GM12878 (cell line): Measurements from ENCODE around the gene FRG2C. TPM values are rescaled to one million over a fixed set of nuclear protein-coding genes. Genes with fewer than 3 reads are reported as not detected.
"Not testable (repeated sequence)": the region's sequence is repeated elsewhere in the genome, so short reads cannot be mapped to it uniquely, and the experiment has no call there.

Experiments
- ATAC-seq: fragments of 200-7000 bp; cut with Tn5 transposase; 3 replicates; pipeline ENCODE4 v1.9.1; 2020; ENCODE audit warnings: mild to moderate bottlenecking, moderate library complexity
- BruUV-seq: library from RNA; stranded (reverse); fragments of 400-500 nt; replicated peaks from 2 replicates; lab custom pipeline; 2021; lab: Mats Ljungman, UMichigan
- CTCF ChIA-PET: fragments of 300-600 bp; sonication (Branson Sonifier 250); formaldehyde crosslinking; extraction: SDS; loops from one replicate; lab custom pipeline; 2021; ENCODE audit warnings: inconsistent platforms; lab: Yijun Ruan, JAX
- POLR2A ChIA-PET: fragments of 350-600 bp; formaldehyde crosslinking; extraction: SDS; loops from one replicate; lab custom pipeline; 2021; ENCODE audit warnings: inconsistent platforms; lab: Charles Lee
- RAD21 ChIA-PET: fragments of 300-600 bp; sonication (Branson Sonifier 250); formaldehyde crosslinking; loops from one replicate; lab custom pipeline; 2023; ENCODE audit warnings: antibody characterized with exemption; ENCODE audit not compliant: unreplicated experiment; lab: Charles Lee
- SMC1A ChIA-PET: fragments of 300-600 bp; sonication (Branson Sonifier 250); formaldehyde crosslinking; loops from one replicate; lab custom pipeline; 2023; ENCODE audit not compliant: unreplicated experiment, uncharacterized antibody; lab: Charles Lee
- DNase-seq: peaks from one replicate; pipeline ENCODE4 v3.0.0-alpha.2; 2011; ENCODE audit warnings: low read depth, low spot score
- FAIRE-seq: peaks from 3 replicates; lab custom pipeline; 2011; peaks lifted over from hg19 to GRCh38; lab: Jason Lieb, UNC
- H2AFZ ChIP-seq: 2 replicates; pipeline ENCODE4 v1.6.0; 2011; ENCODE audit warnings: low read depth, low read length, control low read depth; ENCODE audit not compliant: control insufficient read depth
- H3K27ac ChIP-seq: 2 replicates; pipeline ENCODE4 v1.5.1; 2011; ENCODE audit warnings: control low read depth; ENCODE audit not compliant: control insufficient read depth, insufficient read depth
- H3K27me3 ChIP-seq, 2 experiments: replicated peaks in 1 of 2; 2 replicates each; pipeline versions ENCODE4 v1.6.0 to v1.6.1; 2011; ENCODE audit warnings: low read length in 1 of 2; ENCODE audit not compliant: control insufficient read depth in 2 of 2, insufficient read depth in 2 of 2
- H3K36me3 ChIP-seq, 2 experiments: 2 replicates each; pipeline ENCODE4 v1.5.1; 2011; ENCODE audit warnings: low read length in 1 of 2; ENCODE audit not compliant: control insufficient read depth in 2 of 2, insufficient read depth in 2 of 2
- H3K4me1 ChIP-seq: 2 replicates; pipeline ENCODE4 v1.6.1; 2011; ENCODE audit warnings: mild to moderate bottlenecking, low read length, moderate library complexity, mixed read lengths; ENCODE audit not compliant: control insufficient read depth, insufficient read depth
- H3K4me2 ChIP-seq: 2 replicates; pipeline ENCODE4 v1.6.0; 2011; ENCODE audit warnings: control low read depth; ENCODE audit not compliant: control insufficient read depth, insufficient read depth
- H3K4me3 ChIP-seq: fragments of 200-600 bp; sonication (generic); 2 replicates; pipeline ENCODE4 v1.5.1; 2016
- H3K79me2 ChIP-seq: 2 replicates; pipeline ENCODE4 v1.6.0; 2011; ENCODE audit warnings: low read length; ENCODE audit not compliant: control insufficient read depth, insufficient read depth
- H3K9ac ChIP-seq: 2 replicates; pipeline ENCODE4 v1.8.0; 2011; ENCODE audit warnings: low read length, control low read depth, mixed read lengths; ENCODE audit not compliant: control insufficient read depth, insufficient read depth
- H3K9me3 ChIP-seq: replicated peaks from 3 replicates; pipeline ENCODE4 v1.5.1; 2011; ENCODE audit warnings: mild to moderate bottlenecking, low read length; ENCODE audit not compliant: control insufficient read depth, insufficient read depth
- H4K20me1 ChIP-seq: 2 replicates; pipeline ENCODE4 v1.6.0; 2011; ENCODE audit not compliant: control insufficient read depth, insufficient read depth
- IRF4 ChIP-seq: IDR thresholded peaks from 2 replicates; pipeline ENCODE4 v1.6.1; 2011; ENCODE audit warnings: low read depth, low read length
- NFYA ChIP-seq: IDR thresholded peaks from 2 replicates; pipeline ENCODE4 v1.6.1; 2011; ENCODE audit warnings: low read depth, mild to moderate bottlenecking, low read length, improper control_type of control experiment, borderline replicate concordance
- POLR2A ChIP-seq: IDR thresholded peaks from 2 replicates; pipeline ENCODE4 v1.6.1; 2011; ENCODE audit warnings: low read depth, mild to moderate bottlenecking, low read length
- WGBS: methylation state at CpG from one replicate; pipeline ENCODE4 v1.1.6; 2016; ENCODE audit warnings: low lambda C conversion rate; ENCODE audit not compliant: insufficient replicate concordance, insufficient coverage; ENCODE audit errors: missing lambda C conversion rate; 5-methylcytosine and 5-hydroxymethylcytosine counted together
- in situ Hi-C: fragments of 300-500 bp; cut with MboI; formaldehyde crosslinking; loops from 9 replicates; pipeline ENCODE4 v1.14.3; 2018; ENCODE audit warnings: mixed read lengths
- intact Hi-C: fragments of 100-400 bp; cut with micrococcal nuclease; formaldehyde crosslinking; loops from one replicate; pipeline ENCODE4 v1.14.2; 2022; ENCODE audit not compliant: unreplicated experiment
- polyA plus RNA-seq, 11 experiments: library from polyadenylated mRNA; depleted of rRNA in 4 of 11; unstranded in 6 of 11; stranded (reverse) in 5 of 11; fragments of >200 nt; fragmentation: Nextera tagmentation in 4 of 11; fragmentation: Illumina TruSeq in 1 of 11; extraction: Ambion mirVana in 4 of 11; extraction: Trizol in 1 of 11; gene quantifications; 1 replicate in 1 of 11; 2 replicates in 10 of 11; pipeline versions ENCODE4 v1.2.1 to v1.2.3, GENCODE V29; 2011 to 2016; ENCODE audit warnings: inconsistent platforms in 2 of 11, missing spikeins in 2 of 11, low read depth in 1 of 11
- total RNA-seq, 4 experiments: library from RNA; depleted of rRNA in 3 of 4; stranded (reverse); fragments of >200 nt in 3 of 4; fragmentation: Illumina TruSeq in 1 of 4; extraction: Trizol in 1 of 4; gene quantifications; 2 replicates each; pipeline versions ENCODE4 v1.2.1 to v1.2.3, GENCODE V29; 2013 to 2021
- TF ChIP-seq, protein P1 (sequence below): IDR thresholded peaks from 2 replicates; pipeline ENCODE4 v1.6.1; 2012; ENCODE audit warnings: low read length, inconsistent platforms

Gene FRG2C
- total and polyA plus RNA-seq, 10 of the 15 experiments (the other 5 are each of a cell fraction or from before 2014, with no cell fraction given) = not detected

DNA sequence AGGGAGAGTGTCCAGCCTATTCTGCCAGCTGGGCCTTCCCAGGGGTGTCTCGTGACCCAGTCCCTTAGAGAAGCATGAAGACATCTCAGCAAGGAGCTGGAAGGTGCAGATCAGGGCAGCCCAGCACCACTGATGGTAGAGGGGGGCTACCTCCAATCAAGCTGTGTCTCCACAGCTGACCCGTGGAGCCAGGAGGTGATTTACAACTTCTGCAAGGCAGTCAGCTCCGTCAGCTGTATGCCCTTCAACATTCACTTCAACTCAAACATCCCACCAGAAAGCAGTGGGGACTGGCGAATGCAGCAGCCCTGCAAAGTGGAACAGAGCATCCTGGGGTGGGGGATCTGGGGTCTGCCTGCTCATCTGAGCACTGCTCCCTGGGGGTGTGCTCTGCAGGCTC is 32.6 kb upstream of the FRG2C start:
- no peak for TF ChIP-seq NFYA
- TF ChIP-seq IRF4 = no peak
- no peak for TF ChIP-seq POLR2A
- TF ChIP-seq, protein P1, sequence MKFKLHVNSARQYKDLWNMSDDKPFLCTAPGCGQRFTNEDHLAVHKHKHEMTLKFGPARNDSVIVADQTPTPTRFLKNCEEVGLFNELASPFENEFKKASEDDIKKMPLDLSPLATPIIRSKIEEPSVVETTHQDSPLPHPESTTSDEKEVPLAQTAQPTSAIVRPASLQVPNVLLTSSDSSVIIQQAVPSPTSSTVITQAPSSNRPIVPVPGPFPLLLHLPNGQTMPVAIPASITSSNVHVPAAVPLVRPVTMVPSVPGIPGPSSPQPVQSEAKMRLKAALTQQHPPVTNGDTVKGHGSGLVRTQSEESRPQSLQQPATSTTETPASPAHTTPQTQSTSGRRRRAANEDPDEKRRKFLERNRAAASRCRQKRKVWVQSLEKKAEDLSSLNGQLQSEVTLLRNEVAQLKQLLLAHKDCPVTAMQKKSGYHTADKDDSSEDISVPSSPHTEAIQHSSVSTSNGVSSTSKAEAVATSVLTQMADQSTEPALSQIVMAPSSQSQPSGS = no peak
- Histone ChIP-seq H3K9me3 (no peaks in the 10 kb centered on the region), H2AFZ (no peak overlapping the region), H3K9ac (no peak overlapping the region), H3K27me3 (no peaks in the 10 kb centered on the region), H3K4me3 (no peak overlapping the region), H3K79me2 (no peaks in the 10 kb centered on the region), H3K4me1 (no peaks in the 10 kb centered on the region), H3K36me3 (no peaks in the 10 kb centered on the region), H4K20me1 (no peaks in the 10 kb centered on the region), H3K4me2 (no peak overlapping the region), H3K27ac (no peak overlapping the region)
- SMC1A ChIA-PET = no interaction called here
- POLR2A ChIA-PET = no interaction called here
- no TSS peak for BruUV-seq
- FAIRE-seq (no peak), ATAC-seq (no peak), DNase-seq (no peak)
- intact Hi-C loops = no loop called here
- in situ Hi-C loops = no loop called here
- CTCF ChIA-PET = no interaction called here
- WGBS = 7% methylated on average over 4 of the region's 4 CpGs
- RAD21 ChIA-PET = no interaction called here

DNA sequence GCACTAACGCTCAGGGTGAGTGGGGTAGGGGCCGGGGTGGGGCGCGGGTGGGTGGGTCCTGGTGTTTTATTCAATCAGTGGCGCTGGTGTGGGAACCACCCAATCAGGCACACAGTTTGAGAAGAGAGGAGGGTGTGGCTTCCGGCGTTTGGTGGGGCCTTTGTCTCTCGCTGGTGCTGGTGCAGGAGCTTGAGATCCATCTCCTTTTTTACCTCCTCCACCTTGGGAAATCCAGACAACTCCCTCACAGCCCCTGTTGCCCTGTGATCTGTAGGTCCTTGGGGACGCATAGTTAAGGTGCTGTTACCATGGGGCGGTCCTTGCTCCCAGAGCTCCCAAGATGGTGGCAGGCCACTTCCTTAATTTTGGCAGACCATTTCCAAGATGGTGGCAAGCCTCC is 25.2 kb upstream of the FRG2C start:
- intact Hi-C loops, H3K4me1 ChIP-seq, H3K27me3 ChIP-seq, in situ Hi-C loops, H3K4me2 ChIP-seq, POLR2A ChIA-PET, H3K27ac ChIP-seq, FAIRE-seq, H2AFZ ChIP-seq, CTCF ChIA-PET, H3K4me3 ChIP-seq, ATAC-seq, H3K9me3 ChIP-seq, H3K9ac ChIP-seq, H3K36me3 ChIP-seq, SMC1A ChIA-PET, H4K20me1 ChIP-seq, DNase-seq, H3K79me2 ChIP-seq, BruUV-seq, RAD21 ChIA-PET: not testable (repeated sequence)
- WGBS = 58% methylated on average over 10 of the region's 10 CpGs
